HG03521 (cell line): Measurements from ENCODE around the gene C10orf90.

Experiments
- ATAC-seq: cut with Tn5 transposase; IDR thresholded peaks from one replicate; pipeline ENCODE4 v1.9.1; 2021; ENCODE audit warnings: mild to moderate bottlenecking, moderate library complexity; ENCODE audit not compliant: unreplicated experiment

C10orf90 gene

DNA sequence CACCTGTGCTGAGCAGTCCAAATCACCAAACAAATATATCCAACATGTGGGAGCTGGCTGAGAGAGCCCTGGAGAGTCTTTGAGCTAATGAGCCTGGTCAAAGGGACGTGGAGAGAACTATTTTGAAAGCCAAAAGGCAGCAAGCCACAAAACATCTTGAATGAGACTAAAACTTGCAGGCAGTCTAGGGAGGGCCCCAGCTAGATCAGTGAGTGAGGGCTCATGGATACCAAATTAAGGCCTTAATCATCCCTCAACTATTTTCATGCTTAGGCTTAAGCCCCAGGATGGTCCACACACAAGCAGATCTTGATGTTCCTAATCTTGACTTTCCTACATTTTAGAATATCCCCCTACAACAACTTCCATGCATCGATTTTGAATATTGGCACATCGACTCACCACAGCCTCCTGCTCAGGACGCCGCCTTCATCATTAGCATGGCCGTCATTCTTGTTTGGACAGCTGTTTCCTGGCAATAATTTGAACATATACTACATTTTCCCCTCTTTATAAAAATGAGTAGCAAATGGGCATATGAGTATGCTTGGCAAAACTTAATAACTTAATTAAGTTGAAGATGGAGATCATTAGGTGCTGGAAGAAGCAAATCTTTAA is 195.3 kb downstream of the C10orf90 start:
- no peak for ATAC-seq

DNA sequence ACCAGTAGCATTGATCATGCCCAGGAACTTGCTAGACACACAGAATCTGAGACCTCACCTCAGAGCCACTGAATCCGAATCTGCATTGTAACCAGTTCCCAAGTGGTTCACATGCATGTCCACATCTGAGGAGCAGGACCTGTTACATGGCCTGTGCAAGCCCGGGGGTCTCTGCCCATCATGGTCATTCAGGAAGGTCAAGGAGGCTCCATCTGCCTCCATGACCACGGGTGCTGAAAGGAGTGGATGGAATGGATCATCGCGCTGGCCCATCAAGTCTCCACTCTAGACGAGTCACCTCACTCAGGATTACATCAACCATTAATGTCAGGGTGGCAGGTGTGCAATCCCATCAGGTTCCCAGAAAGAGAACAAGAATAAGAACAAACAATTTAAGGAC is 196.5 kb downstream of the C10orf90 start:
- no peak for ATAC-seq

- ATAC-seq, result no peak
Measured at GRCh38 chr10:126470991-126471390, 199.5 kb downstream of the C10orf90 start.

GRCh38 chr10:126469692-126470091 is 200.8 kb downstream of the C10orf90 start:
- ATAC-seq, result no peak

DNA sequence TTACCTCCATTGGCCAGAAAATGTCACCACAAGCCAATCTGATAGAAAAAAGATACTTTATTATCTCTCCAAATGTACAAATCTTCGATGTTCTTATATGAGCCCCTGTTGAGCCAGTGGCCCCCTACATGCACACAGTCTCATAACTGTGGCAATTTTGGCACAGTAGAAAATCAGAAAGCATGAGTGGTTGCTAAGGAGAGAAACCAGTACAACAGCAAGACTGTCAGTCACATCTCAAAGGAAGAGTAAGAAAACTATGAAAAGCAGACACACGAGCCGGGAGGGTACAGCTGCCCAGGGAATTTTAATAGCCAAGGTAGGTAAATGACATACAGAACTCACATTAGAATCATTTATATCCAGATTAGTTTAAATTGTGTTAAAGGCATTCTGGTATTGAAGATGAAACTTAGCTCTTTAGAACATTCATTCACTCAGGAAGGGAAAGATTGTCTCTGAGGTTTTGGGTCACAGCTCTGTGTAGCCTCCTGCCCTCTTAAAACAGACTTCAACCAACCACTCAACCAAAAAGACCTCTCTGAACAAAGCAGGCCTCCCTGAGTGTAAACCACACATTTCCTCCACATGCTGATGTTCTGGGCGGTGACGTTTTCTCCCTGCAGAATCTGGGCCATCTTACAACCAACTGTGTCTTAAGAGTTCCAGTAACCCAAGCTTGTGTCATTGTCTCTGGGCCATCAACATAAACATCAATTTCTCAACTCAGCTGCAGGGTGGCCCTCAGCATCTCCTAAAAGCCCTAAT is 201.4 kb downstream of the C10orf90 start:
- no peak for ATAC-seq

DNA sequence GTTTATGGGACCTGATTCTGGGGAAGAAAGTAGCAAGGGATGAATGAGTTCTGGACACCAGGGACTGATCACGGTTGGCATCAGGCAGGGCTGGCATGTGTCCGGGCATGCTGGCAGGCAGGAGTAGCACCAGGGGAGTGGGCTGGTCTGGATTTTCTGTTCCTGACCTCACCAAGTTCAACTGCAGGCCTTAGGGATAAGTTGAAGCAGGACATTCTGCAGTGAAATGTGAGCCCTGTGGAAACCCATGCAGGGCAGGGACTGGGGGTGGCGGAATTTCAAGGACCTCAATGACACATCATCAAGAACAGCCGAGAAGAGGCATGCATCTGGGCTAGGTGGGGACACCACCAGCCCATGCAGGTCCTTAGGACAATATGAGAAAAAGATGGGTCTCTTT is 202.0 kb downstream of the C10orf90 start:
- ATAC-seq, result no peak

DNA sequence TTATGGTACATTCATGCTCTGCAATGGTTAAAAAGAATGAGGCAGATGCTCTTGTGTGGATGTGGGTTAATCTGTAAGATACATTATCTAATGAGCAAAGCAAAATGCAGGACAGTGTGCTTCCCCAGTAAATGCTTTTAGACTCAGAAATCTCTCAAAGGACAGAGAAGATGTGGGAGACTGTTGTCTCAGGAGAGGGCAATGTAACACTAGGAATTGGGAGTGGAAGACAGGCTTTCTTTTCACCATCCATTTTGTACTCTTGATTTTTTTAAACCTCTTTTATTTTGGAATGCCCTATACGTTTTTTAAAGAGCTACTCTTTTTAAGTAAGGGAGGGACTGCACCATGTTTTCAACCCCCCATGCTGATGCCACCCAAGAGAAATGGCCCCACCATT is 204.7 kb downstream of the C10orf90 start:
- ATAC-seq, result no peak

- ATAC-seq, result no peak
Measured at GRCh38 chr10:126463286-126463685, 207.2 kb downstream of the C10orf90 start.

GRCh38 chr10:126461289-126461940 is 209.1 kb downstream of the C10orf90 start:
- ATAC-seq, result no peak

GRCh38 chr10:126459878-126460481 is 210.5 kb downstream of the C10orf90 start:
- no peak for ATAC-seq

GRCh38 chr10:126459032-126459831 is 211.3 kb downstream of the C10orf90 start:
- no peak for ATAC-seq

DNA sequence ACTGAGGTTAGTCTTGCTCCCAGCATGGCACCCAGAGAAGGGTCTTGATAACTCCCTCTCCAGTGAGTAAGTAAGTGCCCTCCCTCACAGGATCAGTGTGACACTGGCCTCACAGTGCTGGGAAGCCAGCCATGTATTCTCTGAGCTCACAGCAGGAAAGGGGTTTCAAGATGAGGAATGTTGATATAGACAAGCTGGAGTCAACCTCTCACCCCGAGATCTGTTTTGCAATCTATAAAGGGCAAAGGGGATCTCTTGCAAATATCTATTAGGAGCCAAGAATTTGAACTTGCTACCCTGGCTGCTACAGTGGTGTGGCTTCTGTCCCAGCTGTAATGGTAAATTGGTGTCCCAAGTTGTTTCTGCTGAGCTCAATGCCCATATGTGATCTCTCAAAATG is 212.0 kb downstream of the C10orf90 start:
- no peak for ATAC-seq

DNA sequence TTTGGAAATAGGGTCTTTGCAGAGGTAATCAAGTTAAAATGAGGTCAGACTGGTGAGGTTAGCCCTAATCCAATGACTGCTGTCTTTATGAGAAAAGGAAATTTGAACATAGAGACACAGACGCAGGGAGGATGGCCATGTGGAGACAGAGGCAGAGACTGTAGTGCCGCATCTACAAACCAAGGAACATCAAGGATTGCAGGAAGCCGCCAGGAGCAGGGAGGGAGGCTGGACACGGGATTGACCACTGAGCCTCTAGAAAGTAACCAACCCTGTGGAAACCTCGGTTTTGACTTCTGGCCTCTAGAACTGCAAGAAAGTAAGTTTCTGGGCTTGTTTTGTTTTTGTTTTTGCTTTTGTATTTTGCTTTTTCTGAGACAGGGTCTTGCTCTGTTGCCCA is 213.9 kb downstream of the C10orf90 start:
- ATAC-seq, result no peak

DNA sequence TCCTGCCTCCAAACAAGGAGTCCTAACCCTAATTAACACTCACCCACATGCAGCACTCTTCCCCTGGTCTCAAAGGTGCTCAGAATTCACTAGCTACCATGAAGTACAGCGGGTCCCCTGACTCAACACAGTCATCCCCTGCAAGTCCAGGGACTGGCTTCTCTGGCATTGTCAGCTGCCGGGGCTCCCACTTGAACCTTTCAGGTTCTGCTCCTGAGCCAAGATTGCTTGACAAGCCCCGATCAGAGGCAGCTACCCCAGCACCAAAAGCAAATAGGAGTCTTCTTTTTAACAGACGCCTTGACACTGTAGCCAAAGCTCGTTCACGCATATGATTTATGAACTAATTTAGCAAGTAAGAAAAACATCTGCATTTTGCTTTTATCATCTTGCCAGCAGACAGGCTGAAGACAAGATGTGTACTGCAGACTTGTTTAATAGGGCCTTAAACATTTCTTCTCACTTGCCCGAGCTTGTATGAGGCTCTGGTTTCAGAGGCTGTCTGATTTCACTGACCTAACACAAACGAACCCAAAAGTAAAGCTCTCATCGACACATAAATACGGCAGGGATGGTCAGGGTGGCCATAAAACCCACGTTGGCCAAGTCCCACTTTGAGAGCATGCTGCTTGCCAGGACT is 214.6 kb downstream of the C10orf90 start:
- ATAC-seq, result no peak

- no peak for ATAC-seq
Measured at GRCh38 chr10:126455036-126455765, 215.3 kb downstream of the C10orf90 start.

- no peak for ATAC-seq
Measured at GRCh38 chr10:126454045-126454751, 216.3 kb downstream of the C10orf90 start.

GRCh38 chr10:126452245-126452644 is 218.2 kb downstream of the C10orf90 start:
- ATAC-seq, result no peak

DNA sequence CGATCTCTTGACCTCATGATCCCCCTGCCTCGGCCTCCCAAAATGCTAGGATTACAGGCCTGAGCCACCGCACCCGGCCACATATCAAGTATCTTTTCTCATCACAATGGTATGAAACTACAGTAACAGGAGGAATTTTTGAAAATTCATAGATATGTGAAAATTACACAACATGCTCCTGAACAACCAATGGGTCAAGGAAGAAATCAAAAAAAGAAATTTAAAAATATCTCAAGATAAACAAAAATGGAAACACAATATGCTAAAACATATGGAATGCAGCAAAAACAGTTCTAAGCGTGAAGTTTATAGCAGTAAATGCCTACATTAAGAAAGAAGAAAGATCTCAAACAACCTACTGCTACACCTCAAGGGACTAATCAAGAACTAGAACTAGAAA is 222.4 kb downstream of the C10orf90 start:
- no peak for ATAC-seq

GRCh38 chr10:126439942-126440341 is 230.6 kb downstream of the C10orf90 start:
- ATAC-seq, result no peak
